Heart right ventricle (tissue), 16 donors: Measurements from ENCODE around the gene EFNA2. TPM values are rescaled to one million over a fixed set of nuclear protein-coding genes. Genes with fewer than 3 reads are reported as not detected.
"Not testable (repeated sequence)": the region's sequence is repeated elsewhere in the genome, so short reads cannot be mapped to it uniquely, and the experiment has no call there.

Experiments
- ATAC-seq, 8 donors: fragments of 200-7000 bp; cut with Tn5 transposase; one replicate each; pipeline ENCODE4 v1.9.1; 2020; ENCODE audit warnings: mild to moderate bottlenecking in 8 of 8, moderate library complexity in 8 of 8, moderate number of reproducible peaks in 1 of 8
- DNase-seq, 2 donors: peaks; one replicate each; pipeline ENCODE4 v3.0.0-alpha.2; 2020
- H3K27ac ChIP-seq, 10 donors: fragments of 200-600 bp; sonication (generic) in 2 of 10; one replicate each; pipeline versions ENCODE4 v1.5.0 to v1.8.0; 2020 to 2022; ENCODE audit warnings: mild to moderate bottlenecking in 3 of 10
- H3K27me3 ChIP-seq, 7 donors: fragments of 200-600 bp; one replicate each; pipeline ENCODE4 v1.8.0; 2021 to 2022; ENCODE audit warnings: mild to moderate bottlenecking in 2 of 7
- H3K36me3 ChIP-seq, 9 donors: fragments of 200-600 bp; sonication (generic) in 1 of 9; one replicate each; pipeline versions ENCODE4 v1.5.0 to v1.8.0; 2020 to 2022; ENCODE audit warnings: mild to moderate bottlenecking in 2 of 9
- H3K4me1 ChIP-seq, 9 donors: fragments of 200-600 bp; sonication (generic) in 1 of 9; one replicate each; pipeline versions ENCODE4 v1.5.0 to v1.8.0; 2020 to 2022; ENCODE audit warnings: mild to moderate bottlenecking in 4 of 9
- H3K4me3 ChIP-seq, 10 donors: fragments of 200-600 bp; sonication (generic) in 2 of 10; one replicate each; pipeline versions ENCODE4 v1.5.0 to v1.8.0; 2020 to 2022; ENCODE audit warnings: mild to moderate bottlenecking in 7 of 10, moderate library complexity in 2 of 10
- H3K9me3 ChIP-seq, 11 donors: fragments of 200-600 bp in 10 of 11; sonication (generic) in 2 of 11; one replicate each; pipeline versions ENCODE4 v1.5.0 to v1.8.0; 2013 to 2022; ENCODE audit warnings: mild to moderate bottlenecking in 2 of 11, control low read depth in 1 of 11, moderate library complexity in 1 of 11
- WGBS, 2 donors: extraction: QIAGEN DNeasy Blood & Tissue Kit; methylation state at CpG; one replicate each; pipeline ENCODE4 v1.1.7; 2013; ENCODE audit warnings: inconsistent platforms in 1 of 2; 5-methylcytosine and 5-hydroxymethylcytosine counted together
- intact Hi-C, 10 donors: fragments of 100-400 bp; cut with DNase I; formaldehyde crosslinking; loops; one replicate each; pipeline versions ENCODE4 v1.11.1 to v1.14.2; 2022
- polyA plus RNA-seq, 2 donors: library from polyadenylated mRNA; stranded (reverse); fragments of 200-250 nt; gene quantifications; one replicate each; pipeline ENCODE4 v1.2.3, GENCODE V29; 2013
- total RNA-seq, 10 donors: library from RNA; stranded (reverse); fragmentation: NEBNext Ultra II Directional in 3 of 10; extraction: Animal tissue kit (Norgen Biotek cat#: 25700) in 3 of 10; gene quantifications; one replicate each; pipeline versions ENCODE4 v1.2.1 to v1.2.4, GENCODE V29; 2021 to 2023
- TF ChIP-seq, protein P1 (sequence below), 9 donors: fragments of 200-600 bp; sonication (generic) in 2 of 9; IDR thresholded peaks; one replicate each; pipeline versions ENCODE4 v1.5.0 to v1.8.0; 2021 to 2022; ENCODE audit warnings: antibody characterized with exemption in 9 of 9, mild to moderate bottlenecking in 5 of 9, moderate library complexity in 1 of 9
- donor health status: Arrhythmogenic right ventricular cardiomyopathy.
- donor health status: ischemic (EF 13 %, LVEDD 7.1; RV severe dilation, severe dysfunction).
- donor health status: healthy with polysubstance abuse.
- donor health status: DM: no; HTN: yes; CAD: no.
- donor health status: DM: no; HTN: no; CAD: no.
- donor health status: ischemic (EF 25% LVEDD 6.9; RV normal size, moderate dysfunction).
- donor health status: ischemic (EF 25% LVEDD 5.7; RV mildly dilated, moderate dysfunction).
- donor health status: healthy.
- donor health status: DM: yes; HTN: yes; CAD: no.
- donor health status: Ischemic cardiomyopathy.
- donor health status: ischemic (EF 35%, LVEDD 5.7; RV mildly dilated, moderate dysfunction).
- donor health status: nonischemic (EF 11% LVEDD 7.7; RV severe dilation, severe dysfunction).
- donor health status: DM: yes; HTN: yes; CAD: no.
- donor health status: PGD.
- donor health status: ischemic (EF 29% LVEDD 5.4; RV normal size, mild dysfunction).
- donor health status: nonischemic (EF 23%, LVEDD 6.1; RV moderate dilation, normal function).

EFNA2 gene
- total and polyA plus RNA-seq, 12 donors, result 0.04 to 0.45 TPM; not detected in 10

DNA sequence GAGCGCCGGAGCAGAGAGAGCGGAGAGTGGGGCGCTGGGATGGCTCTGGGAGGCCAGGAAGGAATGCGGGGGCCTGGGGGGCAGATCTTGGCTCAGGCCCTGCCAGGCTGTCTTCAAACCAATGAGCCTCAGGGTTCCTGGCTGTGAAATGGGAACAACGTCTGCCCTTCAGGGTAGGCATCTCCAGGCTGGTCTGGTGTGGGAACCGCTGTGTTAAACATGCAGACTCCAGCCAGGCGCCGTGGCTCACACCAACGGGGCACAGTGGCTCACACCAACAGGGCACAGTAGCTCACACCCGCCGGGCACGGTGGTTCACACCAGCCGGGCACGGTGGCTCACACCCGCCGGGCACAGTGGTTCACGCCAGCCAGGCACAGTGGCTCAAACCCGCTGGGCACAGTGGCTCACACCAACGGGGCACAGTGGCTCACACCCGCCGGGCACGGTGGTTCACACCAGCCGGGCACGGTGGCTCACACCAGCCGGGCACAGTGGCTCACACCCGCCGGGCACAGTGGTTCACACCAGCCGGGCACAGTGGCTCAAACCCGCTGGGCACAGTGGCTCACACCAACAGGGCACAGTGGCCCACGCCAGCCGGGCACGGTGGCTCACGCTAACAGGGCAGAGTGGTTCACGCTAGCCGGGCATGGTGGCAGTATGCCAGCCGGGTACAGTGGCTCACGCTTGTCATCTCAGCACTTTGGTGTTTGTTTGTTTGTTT, 40.1 kb downstream of the EFNA2 start:
- Histone ChIP-seq H3K27me3 (peaks cover 0 to 45% (median 34%) of the 10 kb centered on the region in 7 donors), H3K27ac (peak overlapping the region in 2 of 10 donors; percentile 19 to 39), H3K36me3 (no peaks in the 10 kb centered on the region), H3K9me3 (no peaks in the 10 kb centered on the region), H3K4me1 (peaks cover 0 to 14% (median 12%) of the 10 kb centered on the region in 9 donors), H3K4me3 (peak overlapping the region in 9 of 10 donors; percentile 29 to 57 (median 51))
- WGBS, 2 donors, result 85 to 86% methylated on average over 38 of the region's 38 CpGs
- TF ChIP-seq, protein P1, sequence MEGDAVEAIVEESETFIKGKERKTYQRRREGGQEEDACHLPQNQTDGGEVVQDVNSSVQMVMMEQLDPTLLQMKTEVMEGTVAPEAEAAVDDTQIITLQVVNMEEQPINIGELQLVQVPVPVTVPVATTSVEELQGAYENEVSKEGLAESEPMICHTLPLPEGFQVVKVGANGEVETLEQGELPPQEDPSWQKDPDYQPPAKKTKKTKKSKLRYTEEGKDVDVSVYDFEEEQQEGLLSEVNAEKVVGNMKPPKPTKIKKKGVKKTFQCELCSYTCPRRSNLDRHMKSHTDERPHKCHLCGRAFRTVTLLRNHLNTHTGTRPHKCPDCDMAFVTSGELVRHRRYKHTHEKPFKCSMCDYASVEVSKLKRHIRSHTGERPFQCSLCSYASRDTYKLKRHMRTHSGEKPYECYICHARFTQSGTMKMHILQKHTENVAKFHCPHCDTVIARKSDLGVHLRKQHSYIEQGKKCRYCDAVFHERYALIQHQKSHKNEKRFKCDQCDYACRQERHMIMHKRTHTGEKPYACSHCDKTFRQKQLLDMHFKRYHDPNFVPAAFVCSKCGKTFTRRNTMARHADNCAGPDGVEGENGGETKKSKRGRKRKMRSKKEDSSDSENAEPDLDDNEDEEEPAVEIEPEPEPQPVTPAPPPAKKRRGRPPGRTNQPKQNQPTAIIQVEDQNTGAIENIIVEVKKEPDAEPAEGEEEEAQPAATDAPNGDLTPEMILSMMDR (IDR thresholded peaks at IDR 0.05), result no peak
- intact Hi-C loops, result no loop called here
- ATAC-seq, result peak in 2 of 8 donors; percentile 9
- no peak for DNase-seq

DNA sequence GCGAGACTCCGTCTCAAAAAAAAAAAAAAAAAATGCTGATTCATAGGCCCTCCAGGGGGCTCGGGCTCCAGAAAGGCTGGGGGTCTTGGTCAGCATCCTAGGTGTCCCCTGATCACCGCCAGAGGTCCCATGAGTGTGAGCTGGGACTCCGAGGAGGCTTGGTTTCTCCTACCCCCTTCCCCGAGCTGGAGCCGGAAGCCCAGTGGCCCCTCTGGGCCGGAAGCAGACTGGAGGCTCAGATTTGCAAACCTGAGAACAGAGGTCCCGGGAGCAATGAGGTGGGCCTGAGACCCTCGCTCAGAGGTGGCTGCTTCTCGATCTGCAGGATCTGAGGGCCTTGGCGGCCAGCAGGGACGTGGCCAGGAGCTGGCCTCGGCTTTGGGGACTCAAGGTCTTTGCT, 41.5 kb downstream of the EFNA2 start:
- no peak overlapping the region for H3K27ac ChIP-seq
- ATAC-seq (no peak), DNase-seq (no peak)
- 79 to 86% methylated on average over 13 to 14 of the region's 14 CpGs for WGBS, 2 donors
- TF ChIP-seq, protein P1 (IDR thresholded peaks at IDR 0.05), result no peak
- H3K4me1 ChIP-seq, result peaks cover 0 to 17% (median 12%) of the 10 kb centered on the region in 9 donors
- H3K9me3 ChIP-seq, result no peaks in the 10 kb centered on the region
- intact Hi-C loops, result no loop called here
- H3K4me3 ChIP-seq, result no peak overlapping the region
- H3K36me3 ChIP-seq, result no peaks in the 10 kb centered on the region
- H3K27me3 ChIP-seq, result peaks cover 0 to 57% (median 31%) of the 10 kb centered on the region in 7 donors

DNA sequence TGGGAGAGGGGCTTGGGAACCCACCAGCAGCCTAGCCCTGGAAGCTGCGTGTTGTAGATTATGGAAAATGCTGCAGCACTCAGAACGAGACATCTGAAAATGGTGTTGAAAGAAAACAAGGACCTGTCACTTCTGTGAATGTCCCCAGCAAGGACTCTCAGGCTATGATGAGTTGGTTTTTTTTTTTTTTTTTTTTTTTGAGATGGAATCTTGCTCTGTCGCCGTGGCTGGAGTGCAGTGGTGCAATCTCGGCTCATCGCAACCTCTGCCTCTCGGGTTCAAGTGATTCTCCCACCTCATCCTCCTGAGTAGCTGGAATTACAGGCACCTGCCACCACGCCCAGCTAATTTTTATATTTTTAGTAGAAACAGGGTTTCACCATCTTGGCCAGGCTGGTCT, 46.5 kb downstream of the EFNA2 start:
- 63 to 78% methylated on average over 8 of the region's 8 CpGs for WGBS, 2 donors
- ATAC-seq, H3K36me3 ChIP-seq, DNase-seq, H3K4me3 ChIP-seq, H3K27ac ChIP-seq, intact Hi-C loops, H3K4me1 ChIP-seq, H3K9me3 ChIP-seq: not testable (repeated sequence)
- H3K27me3 ChIP-seq, result peaks cover 0 to 21% (median 9%) of the 10 kb centered on the region in 7 donors

DNA sequence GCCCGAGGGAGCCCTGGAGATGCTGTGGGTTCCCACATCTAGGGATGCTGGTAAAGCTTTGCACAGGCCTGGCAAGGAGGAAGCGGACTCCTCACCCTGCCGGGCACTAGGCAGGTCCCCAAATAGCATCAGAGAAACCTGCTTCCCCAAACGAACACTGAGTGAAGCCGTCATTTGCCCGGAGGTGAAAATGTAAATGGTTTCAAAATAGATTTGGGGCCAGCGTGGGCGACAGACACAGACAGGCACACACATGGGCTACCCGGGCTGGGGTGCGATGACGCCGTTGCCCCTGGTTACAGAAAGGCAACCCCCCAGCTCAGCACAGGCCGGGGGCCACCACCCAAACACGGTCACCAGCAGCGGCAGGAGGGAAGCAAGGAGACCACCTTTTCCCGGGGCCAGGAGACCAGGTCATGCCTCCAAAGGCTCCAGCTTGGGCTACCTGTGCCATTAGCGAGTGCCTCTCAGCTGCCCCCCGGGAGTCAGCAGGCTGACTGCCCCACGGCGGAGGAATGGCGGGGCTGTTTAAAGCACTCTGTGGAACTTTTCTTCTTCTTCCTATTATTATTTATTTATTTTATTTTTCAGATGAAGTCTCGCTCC, 50.5 kb downstream of the EFNA2 start:
- Histone ChIP-seq H3K27ac (no peak overlapping the region), H3K27me3 (peaks cover 0 to 18% (median under 1%) of the 10 kb centered on the region in 7 donors), H3K4me1 (peaks cover 0 to 3% (median 0%) of the 10 kb centered on the region in 9 donors), H3K4me3 (no peak overlapping the region), H3K9me3 (no peaks in the 10 kb centered on the region), H3K36me3 (no peaks in the 10 kb centered on the region)
- WGBS, 2 donors, result 88 to 89% methylated on average over 22 of the region's 22 CpGs
- intact Hi-C loops, result no loop called here
- TF ChIP-seq, protein P1 (IDR thresholded peaks at IDR 0.05), result no peak
- ATAC-seq, result no peak
- DNase-seq, result no peak
